Activated CD4-positive, alpha-beta T cell treated with anti-CD3 and anti-CD28 coated beads, Interleukin-2, Interleukin-6, amounts not matched to agents 100 ng/mL and 50 ng/mL, durations not matched to agents 16 hours and 8 hours (primary cell): ENCODE data around the gene PERM1.
"Not testable (repeated sequence)": the region's sequence is repeated elsewhere in the genome, so short reads cannot be mapped to it uniquely, and the experiment has no call there.

Experiments used
- DNase-seq: peaks from one replicate; pipeline ENCODE4 v3.0.0-alpha.2; 2020

Gene PERM1

DNA sequence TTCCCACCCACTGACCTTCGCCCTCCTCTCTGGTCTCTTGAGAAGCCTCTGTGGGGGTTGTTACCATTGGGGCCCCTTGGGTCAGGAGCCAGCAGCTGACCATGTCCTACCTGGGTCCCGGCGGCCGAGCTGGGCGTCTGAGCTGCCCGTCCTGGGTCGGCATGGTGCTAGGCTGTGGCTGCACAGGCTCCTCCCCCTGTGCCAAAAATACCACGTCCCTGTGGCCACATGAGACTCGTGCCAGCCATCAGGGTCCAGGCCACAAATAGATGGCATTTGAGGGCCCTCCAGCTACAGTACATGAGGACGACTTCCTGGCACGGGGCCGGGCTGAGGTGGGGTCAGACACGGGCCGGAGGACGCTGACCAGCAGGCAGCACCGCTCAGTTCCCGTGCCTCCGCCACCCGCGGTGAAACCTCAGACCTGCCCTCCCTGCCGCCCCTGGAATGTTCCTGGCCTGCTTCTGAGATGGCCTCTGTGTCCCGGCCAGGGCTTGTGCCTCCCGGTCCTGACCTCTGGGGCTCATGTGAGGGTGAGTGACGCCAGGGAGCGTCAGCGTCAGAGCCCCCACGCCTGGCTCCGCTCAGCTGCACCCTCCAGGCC is at the start of gene PERM1:
Gene PERM1 (minus strand): TSS at position 139 of the 604 bp plus-strand sequence. CDS start 1,064 bp downstream, outside the sequence.
- no peak for DNase-seq

DNA sequence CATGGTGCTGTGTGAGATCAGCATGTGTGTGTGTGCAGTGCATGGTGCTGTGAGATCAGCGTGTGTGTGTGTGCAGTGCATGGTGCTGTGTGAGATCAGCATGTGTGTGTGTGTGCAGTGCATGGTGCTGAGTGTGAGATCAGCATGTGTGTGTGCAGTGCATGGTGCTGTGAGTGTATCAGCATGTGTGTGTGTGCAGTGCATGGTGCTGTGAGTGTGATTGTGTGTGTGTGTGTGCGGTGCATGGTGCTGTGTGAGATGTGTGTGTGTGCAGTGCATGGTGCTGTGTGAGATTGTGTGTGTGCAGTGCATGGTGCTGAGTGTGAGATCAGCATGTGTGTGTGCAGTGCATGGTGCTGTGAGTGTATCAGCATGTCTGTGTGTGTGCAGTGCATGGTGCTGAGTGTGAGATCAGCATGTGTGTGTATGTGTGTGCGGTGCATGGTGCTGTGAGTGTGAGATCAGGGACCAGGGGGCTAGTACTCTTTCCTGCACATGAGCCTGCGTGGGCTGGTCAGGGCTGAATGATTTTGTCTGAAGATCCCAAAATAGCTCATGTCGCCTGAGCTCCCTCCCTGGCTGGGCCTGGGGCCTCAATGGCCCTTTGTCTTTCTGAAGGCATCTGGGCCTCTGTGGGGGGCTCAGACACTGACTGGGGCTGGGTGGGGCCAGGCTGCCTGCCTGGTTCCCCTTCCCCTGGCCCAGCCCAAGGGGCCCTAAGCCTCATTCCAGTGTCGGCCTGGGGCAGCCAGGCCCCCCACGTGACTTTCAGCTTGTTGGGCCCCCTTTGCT is 49.2 kb upstream of the PERM1 start:
- DNase-seq = not testable (repeated sequence)

GRCh38 chr1:1027791-1028190 is 45.9 kb upstream of the PERM1 start:
- no peak for DNase-seq

- no peak for DNase-seq
Measured at GRCh38 chr1:1026599-1027413, 44.9 kb upstream of the PERM1 start.

GRCh38 chr1:1025730-1026129 is 43.8 kb upstream of the PERM1 start:
- DNase-seq = no peak

GRCh38 chr1:1024771-1025699 is 43.1 kb upstream of the PERM1 start:
- no peak for DNase-seq

DNA sequence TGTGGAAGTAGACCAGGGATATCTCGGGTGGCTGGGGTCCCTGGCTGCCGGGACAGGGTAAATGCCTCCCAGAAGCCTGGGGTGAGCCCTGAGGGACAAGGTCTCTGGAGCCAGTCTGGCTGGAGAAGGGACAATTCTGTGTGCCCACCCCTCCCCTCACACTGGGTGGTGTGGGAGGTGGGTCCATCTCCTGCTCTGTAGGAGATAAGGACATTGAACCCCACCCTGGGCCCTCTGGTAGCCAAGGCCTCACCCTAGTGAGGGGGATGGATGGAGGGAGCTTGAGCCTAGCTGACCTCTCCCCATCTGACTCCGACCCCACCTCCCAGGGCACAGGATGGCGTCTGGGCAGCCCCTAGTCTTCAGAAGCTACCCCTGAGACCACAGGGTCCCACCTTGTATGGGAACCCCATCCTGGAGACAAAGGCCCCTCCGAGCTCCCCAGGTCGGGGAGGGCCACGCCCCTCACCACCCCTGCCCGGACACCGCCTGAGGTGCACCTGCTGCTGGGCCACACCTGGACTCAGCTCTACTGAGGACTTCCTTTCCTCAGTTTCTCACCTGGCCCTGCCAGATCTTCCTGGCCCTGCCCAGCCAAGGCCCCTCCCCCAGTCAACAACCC is 42.4 kb upstream of the PERM1 start:
- DNase-seq = no peak

DNA sequence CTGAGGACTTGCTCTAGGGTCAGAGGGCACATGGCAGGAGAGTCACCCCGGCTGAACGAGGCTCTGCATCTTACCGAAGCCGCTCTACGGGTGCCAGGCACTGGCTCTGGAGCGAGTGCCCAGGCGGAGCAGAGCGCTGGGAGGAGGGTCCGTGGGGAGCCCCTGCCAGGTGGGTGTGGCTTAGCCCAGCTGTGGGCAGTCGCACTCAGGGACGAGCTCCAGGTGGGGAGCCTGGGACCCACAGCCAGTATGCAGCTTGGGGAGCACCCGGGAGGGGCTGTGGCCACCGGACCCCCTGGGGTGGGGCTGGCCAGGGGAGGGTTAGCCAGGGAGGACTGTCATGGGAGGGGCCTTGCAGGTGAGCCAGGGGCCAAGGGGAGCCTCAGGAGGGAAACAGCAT is 41.8 kb upstream of the PERM1 start:
- DNase-seq = no peak

DNA sequence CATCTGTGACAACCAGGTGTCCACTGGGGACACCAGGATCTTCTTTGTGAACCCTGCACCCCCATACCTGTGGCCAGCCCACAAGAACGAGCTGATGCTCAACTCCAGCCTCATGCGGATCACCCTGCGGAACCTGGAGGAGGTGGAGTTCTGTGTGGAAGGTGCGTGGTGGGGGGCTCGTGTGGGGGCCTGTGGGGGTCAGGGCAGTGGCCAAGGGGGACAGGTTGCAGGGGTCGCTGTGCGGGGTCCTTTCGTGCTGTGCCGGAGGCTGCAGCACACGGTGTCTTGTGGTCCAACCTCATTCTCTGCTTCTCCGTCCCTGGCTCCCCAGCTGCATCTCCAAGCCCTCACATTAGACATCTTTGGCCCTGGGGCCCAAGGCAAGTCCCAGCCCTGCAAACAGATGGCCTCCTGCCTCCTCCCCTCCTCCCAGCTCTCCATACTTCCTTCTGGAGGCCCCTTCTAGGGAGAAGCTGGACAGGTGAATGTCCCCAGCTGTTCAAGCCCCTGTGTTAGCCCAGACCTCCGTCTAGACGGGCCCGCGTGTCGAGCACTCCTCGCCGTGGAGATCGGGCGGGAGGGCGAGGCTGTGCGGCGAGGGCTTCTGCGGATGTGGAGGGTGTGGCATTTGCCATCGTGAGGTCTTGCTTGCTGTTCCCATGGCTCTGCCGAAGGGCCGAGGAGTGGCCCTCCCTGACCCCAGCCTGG is 40.6 kb upstream of the PERM1 start:
- DNase-seq = no peak

GRCh38 chr1:1021920-1022259 is 40.0 kb upstream of the PERM1 start:
- DNase-seq = no peak

GRCh38 chr1:1021010-1021919 is 39.4 kb upstream of the PERM1 start:
- DNase-seq = no peak

- no peak for DNase-seq
Measured at GRCh38 chr1:1020415-1021009, 38.6 kb upstream of the PERM1 start.

- no peak for DNase-seq
Measured at GRCh38 chr1:1020000-1020404, 38.1 kb upstream of the PERM1 start, which contains the start of gene AGRN. Gene AGRN (plus strand): TSS chr1:1020120. CDS start chr1:1020173, 53 bp downstream.

GRCh38 chr1:1019122-1019999 is 37.5 kb upstream of the PERM1 start:
- peak; percentile 86 for DNase-seq

DNA sequence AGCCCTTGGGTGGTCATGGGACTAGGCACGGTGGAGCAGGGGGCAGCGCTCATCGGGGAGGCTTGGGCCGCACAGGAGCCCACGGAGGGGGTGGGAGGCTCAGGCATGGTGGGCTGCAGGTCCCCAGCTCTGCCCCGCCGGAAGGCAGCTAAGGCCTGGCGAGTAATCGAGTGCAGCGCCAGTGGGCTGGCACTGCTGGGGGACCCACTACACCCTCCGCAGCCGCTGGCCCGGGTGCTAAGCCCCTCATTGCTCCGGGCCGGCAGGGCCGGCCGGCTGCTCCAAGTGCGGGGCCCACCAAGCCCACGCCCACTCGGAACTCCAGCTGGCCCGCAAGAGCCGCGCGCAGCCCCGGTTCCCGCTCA is 36.4 kb upstream of the PERM1 start:
- not testable (repeated sequence) for DNase-seq

GRCh38 chr1:1017397-1018320 is 35.8 kb upstream of the PERM1 start:
- DNase-seq = not testable (repeated sequence)

GRCh38 chr1:1014799-1015681 is 33.1 kb upstream of the PERM1 start:
- DNase-seq = no peak
